ENCODE data around the gene HIP1. TPM values are rescaled to one million over a fixed set of nuclear protein-coding genes. Genes with fewer than 3 reads are reported as not detected.

The HIP1 gene
- total and polyA plus RNA-seq, 9 of the 15 experiments (the other 6 are each of a cell fraction or from before 2014, with no cell fraction given) = 2.4 to 13.7 (median 9.5) TPM

GRCh38 chr7:75725306-75725705 lies 13.4 kb downstream of the HIP1 start:
- Histone ChIP-seq H3K36me3 (ENCODE audit: control insufficient read depth, insufficient read depth, low read length) (no peaks in the 10 kb centered on the region), H3K9ac (ENCODE audit: insufficient read depth in 1 of 2, low read depth in 2 of 2, low read length in 2 of 2) (no peak overlapping the region), H3K4me3 (no peak overlapping the region), H3K9me3 (replicated peaks; ENCODE audit: control insufficient read depth, insufficient read depth, low read depth, low read length) (no peaks in the 10 kb centered on the region), H3K27ac (ENCODE audit: extremely low read depth, low read depth, low read length) (no peak overlapping the region), H4K20me1 (replicated peaks; ENCODE audit: control insufficient read depth, insufficient read depth, low read length) (no peaks in the 10 kb centered on the region), H3K4me1 (replicated peaks in 1 of 2; ENCODE audit: control insufficient read depth in 2 of 2, insufficient read depth in 2 of 2, low read length in 2 of 2) (peaks cover 5 to 17% of the 10 kb centered on the region in 2 experiments; a peak in 4 of 5 replicates), H3K9me1 (ENCODE audit: control insufficient read depth, insufficient read depth, low read length) (no peaks in the 10 kb centered on the region), H3K4me2 (ENCODE audit: insufficient read depth, low read length) (no peak overlapping the region), H3K27me3 (ENCODE audit: control insufficient read depth in 2 of 2, insufficient read depth in 2 of 2, low read length in 2 of 2) (no peaks in the 10 kb centered on the region), H2AFZ (ENCODE audit: low read depth, low read length) (no peak overlapping the region), H3K79me2 (ENCODE audit: control insufficient read depth, insufficient read depth, low read length) (no peaks in the 10 kb centered on the region)
- FAIRE-seq (no peak), ATAC-seq (no peak), DNase-seq (ENCODE audit: extremely low read depth in 1 of 4, low spot score in 3 of 4) (no peak)
- CTCF ChIA-PET (ENCODE audit: low intra/inter-chr PET ratio) = no interaction called here
- TF ChIP-seq ZNF780A (CRISPR knock-in tag; IDR thresholded peaks at IDR 0.05) (no peak), NR2C1 (IDR thresholded peaks at IDR 0.05) (0 out of 2 replicates have a peak, but pooled peaks have one; percentile 12), NR2C1 (tag; IDR thresholded peaks at IDR 0.05) (no peak), ELF2 (CRISPR knock-in tag; IDR thresholded peaks at IDR 0.05) (no peak), SPI1 (IDR thresholded peaks at IDR 0.05; ENCODE audit: borderline replicate concordance, low read depth, low read length) (peak; percentile 77), PPARD (CRISPR knock-in tag; IDR thresholded peaks at IDR 0.05) (no peak), PRMT5 (CRISPR knock-in tag; IDR thresholded peaks at IDR 0.05) (no peak), MEF2A (IDR thresholded peaks at IDR 0.05; ENCODE audit: control insufficient read depth, low read depth, low read length) (no peak), TAF1 (IDR thresholded peaks at IDR 0.05; ENCODE audit: control insufficient read depth, extremely low read depth, insufficient read depth, low read length, severe bottlenecking) (no peak), STAT6 (CRISPR knock-in tag; IDR thresholded peaks at IDR 0.05) (no peak), RBM25 (IDR thresholded peaks at IDR 0.05; ENCODE audit: low read depth, low read length, severe bottlenecking) (peak; percentile 4), ZNF165 (CRISPR knock-in tag; IDR thresholded peaks at IDR 0.05; ENCODE audit: borderline replicate concordance) (no peak), GABPA (tag; conservative IDR thresholded peaks at IDR 0.05; ENCODE audit: low read depth) (no peak)
- TF ChIP-seq, protein P1, sequence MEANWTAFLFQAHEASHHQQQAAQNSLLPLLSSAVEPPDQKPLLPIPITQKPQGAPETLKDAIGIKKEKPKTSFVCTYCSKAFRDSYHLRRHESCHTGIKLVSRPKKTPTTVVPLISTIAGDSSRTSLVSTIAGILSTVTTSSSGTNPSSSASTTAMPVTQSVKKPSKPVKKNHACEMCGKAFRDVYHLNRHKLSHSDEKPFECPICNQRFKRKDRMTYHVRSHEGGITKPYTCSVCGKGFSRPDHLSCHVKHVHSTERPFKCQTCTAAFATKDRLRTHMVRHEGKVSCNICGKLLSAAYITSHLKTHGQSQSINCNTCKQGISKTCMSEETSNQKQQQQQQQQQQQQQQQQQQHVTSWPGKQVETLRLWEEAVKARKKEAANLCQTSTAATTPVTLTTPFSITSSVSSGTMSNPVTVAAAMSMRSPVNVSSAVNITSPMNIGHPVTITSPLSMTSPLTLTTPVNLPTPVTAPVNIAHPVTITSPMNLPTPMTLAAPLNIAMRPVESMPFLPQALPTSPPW (CRISPR knock-in tag; IDR thresholded peaks at IDR 0.05) = 0 out of 2 replicates have a peak, but pooled peaks have one; percentile 12
- in situ Hi-C loops (cut with MboI) = no loop called here
- intact Hi-C loops (cut with micrococcal nuclease) = no loop called here
- POLR2A ChIA-PET = no interaction called here
- no TSS peak for BruUV-seq (replicated peaks)
- 22% methylated on average over 6 of the region's 6 CpGs for WGBS (ENCODE audit: insufficient coverage, low coverage, missing lambda C conversion rate)
